Measurements from ENCODE around the gene NUDT3.

DNA sequence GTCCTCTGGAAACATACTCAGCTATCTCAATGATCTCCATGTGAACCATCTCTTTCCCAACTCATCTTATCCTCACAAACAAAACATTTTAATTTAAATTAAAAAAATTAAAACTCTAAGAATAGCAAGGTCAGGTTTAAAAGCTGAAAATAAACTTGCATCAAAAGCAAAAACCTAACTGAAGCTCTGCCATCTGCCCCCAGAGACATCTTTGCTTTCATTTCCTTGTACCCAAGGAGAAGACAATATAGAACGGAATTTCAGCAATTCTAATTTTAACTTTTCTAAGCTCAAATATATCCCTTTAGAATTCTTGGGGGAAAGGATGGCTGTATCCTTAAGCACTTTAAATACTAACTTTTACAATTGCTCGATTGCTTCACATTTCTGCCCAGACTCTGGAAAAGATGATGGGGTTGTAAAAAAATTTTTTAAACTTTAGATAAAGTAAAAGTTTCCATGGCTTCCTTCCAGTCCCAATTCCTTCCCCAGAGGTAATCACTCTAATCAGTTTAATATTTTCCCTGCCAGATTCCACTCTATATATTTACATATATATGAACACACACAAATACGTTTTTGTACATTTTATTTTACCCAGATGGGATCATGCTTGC lies 74.5 kb downstream of the NUDT3 start:
- TF ChIP-seq, protein P1, sequence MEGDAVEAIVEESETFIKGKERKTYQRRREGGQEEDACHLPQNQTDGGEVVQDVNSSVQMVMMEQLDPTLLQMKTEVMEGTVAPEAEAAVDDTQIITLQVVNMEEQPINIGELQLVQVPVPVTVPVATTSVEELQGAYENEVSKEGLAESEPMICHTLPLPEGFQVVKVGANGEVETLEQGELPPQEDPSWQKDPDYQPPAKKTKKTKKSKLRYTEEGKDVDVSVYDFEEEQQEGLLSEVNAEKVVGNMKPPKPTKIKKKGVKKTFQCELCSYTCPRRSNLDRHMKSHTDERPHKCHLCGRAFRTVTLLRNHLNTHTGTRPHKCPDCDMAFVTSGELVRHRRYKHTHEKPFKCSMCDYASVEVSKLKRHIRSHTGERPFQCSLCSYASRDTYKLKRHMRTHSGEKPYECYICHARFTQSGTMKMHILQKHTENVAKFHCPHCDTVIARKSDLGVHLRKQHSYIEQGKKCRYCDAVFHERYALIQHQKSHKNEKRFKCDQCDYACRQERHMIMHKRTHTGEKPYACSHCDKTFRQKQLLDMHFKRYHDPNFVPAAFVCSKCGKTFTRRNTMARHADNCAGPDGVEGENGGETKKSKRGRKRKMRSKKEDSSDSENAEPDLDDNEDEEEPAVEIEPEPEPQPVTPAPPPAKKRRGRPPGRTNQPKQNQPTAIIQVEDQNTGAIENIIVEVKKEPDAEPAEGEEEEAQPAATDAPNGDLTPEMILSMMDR (IDR thresholded peaks at IDR 0.05) = no peak
- TF ChIP-seq SREBF2 (IDR thresholded peaks at IDR 0.05) (no peak), POLR2A (IDR thresholded peaks at IDR 0.05; ENCODE audit: low read length) (no peak), ESRRA (IDR thresholded peaks at IDR 0.05; ENCODE audit: borderline replicate concordance, low read length) (no peak), NPAS2 (CRISPR knock-in tag; IDR thresholded peaks at IDR 0.05; ENCODE audit: borderline replicate concordance) (no peak)

Data from A549 (cell line).